ENCODE results near the gene RGPD8.

The RGPD8 gene

DNA sequence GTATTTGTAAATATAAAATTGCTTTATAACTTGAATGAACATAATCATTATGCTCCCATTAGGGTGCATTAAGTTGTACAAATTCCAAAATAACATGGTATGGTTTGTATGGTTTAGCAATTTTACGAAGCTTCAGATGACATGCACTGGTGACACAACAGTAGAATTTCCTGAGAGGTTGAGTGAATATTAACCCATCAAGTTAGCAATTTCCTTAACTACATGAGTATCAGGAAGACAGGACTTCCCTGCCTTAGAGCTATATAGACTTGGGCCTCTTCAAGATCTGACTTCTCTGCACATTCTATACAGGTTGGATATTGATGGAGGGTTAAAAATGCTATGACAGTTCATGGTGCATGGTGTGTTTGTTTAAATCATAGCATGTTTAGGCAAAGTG is 97.8 kb downstream of the RGPD8 start:
- no peak for DNase-seq (ENCODE audit: low read depth)

DNA sequence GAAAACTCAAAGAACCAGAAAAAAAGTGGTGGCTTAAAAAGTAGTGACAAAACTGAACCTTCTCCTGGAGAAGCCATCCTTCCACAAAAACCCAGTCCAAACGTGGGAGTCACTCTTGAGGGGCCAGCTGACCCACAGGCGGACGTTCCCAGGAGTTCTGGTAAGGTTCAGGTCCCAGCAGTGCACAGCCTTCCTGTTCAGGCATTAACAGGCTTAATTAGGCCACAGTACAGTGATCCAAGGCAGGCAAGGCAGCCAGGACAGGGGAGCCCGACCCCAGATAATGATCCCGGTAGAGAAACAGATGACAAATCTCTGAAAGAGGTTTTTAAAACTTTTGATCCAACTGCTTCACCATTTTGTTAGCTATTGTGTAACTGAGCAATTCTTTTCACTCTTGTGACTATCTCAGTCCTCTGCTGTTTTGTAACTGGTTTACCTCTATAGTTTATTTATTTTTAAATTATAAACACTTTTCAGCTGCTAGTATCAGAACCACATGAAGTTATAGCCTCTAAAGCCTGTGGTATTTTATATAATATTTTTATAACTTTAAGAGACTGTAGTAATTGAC is 101.2 kb downstream of the RGPD8 start:
- DNase-seq (ENCODE audit: low read depth): no peak

DNA sequence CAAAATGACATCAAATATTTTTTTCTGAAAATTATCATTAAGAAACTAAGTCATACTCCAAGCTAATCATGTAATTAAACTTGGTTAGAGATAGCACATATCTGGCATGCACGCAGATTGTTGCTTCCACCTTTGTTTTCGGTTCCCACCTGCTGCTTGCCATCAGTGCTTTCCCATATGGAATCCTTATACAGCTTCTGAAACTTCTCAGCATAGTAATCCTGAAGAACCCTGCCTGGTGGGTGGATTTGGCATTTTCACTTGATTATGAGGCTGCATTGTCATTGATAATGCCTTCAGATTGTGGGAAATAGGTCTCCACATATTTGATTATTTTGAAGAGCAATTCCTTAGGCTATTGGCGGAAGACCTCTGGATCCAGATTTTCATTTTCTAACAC is 110.5 kb downstream of the RGPD8 start:
- no peak for DNase-seq (ENCODE audit: low read depth)

DNA sequence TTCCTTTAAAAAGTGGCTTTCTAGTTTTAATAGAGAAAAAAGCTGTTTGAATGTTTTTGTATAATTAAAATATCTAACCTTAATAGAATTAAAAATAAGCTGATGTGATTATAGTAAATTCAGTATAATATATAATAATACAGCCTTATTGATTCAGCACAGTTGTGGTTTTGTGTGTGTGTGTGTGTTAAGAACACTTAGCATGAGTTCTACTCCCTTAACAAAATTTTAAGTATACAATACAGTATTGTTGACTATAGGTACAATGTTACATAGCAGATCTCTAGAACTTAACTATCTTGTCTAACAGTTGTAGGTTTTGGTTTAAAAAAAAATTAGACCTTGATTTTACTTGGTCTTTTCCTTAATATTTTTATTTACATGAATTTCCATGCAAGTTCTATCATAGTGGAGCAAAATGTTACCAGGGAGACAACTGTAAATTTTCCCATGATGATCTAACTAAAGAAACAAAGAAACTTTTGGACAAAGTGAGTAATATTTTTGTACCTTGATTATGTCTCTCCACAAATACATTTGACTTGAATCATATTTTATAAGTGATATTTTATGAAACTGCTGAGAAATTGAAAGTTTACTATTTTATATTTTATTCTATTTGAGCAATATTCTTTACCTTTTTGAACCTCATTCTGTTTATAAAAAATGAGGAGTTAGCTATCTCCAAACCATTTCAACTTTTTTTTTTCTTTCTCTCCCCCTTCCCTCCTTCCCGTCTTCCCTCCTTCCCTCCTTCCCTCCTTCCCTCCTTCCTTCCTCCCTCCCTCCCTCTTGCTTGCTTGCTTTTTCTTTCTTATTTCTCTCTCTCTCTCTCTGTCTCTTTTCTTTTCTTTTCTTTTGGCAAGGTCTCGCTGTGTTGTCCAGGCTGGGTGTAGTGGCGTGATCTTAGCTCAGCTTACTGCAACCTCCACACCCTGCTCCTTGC is 111.8 kb downstream of the RGPD8 start:
- DNase-seq (ENCODE audit: low read depth): no peak
